ENCODE measurements around the gene PKN2. TPM values are rescaled to one million over a fixed set of nuclear protein-coding genes. Genes with fewer than 3 reads are reported as not detected.
"Not testable (repeated sequence)": the region's sequence is repeated elsewhere in the genome, so short reads cannot be mapped to it uniquely, and the experiment has no call there.

The PKN2 gene
- total RNA-seq, 2 donors from 2014 or later, result 29.7 to 66.9 TPM

GRCh38 chr1:88877382-88877825 lies 193.3 kb downstream of the PKN2 start:
- TF ChIP-seq, protein P1, sequence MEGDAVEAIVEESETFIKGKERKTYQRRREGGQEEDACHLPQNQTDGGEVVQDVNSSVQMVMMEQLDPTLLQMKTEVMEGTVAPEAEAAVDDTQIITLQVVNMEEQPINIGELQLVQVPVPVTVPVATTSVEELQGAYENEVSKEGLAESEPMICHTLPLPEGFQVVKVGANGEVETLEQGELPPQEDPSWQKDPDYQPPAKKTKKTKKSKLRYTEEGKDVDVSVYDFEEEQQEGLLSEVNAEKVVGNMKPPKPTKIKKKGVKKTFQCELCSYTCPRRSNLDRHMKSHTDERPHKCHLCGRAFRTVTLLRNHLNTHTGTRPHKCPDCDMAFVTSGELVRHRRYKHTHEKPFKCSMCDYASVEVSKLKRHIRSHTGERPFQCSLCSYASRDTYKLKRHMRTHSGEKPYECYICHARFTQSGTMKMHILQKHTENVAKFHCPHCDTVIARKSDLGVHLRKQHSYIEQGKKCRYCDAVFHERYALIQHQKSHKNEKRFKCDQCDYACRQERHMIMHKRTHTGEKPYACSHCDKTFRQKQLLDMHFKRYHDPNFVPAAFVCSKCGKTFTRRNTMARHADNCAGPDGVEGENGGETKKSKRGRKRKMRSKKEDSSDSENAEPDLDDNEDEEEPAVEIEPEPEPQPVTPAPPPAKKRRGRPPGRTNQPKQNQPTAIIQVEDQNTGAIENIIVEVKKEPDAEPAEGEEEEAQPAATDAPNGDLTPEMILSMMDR (IDR thresholded peaks at IDR 0.05), result peak; percentile 51
- no peak for DNase-seq (ENCODE audit: low spot score)
- H3K9me3 ChIP-seq, result no peaks in the 10 kb centered on the region
- no peaks in the 10 kb centered on the region for H3K27me3 ChIP-seq (replicated peaks; ENCODE audit: insufficient read depth)
- peak overlapping the region in 1 of 2 donors; percentile 10 for H3K27ac ChIP-seq
- no peak for ATAC-seq (ENCODE audit: insufficient number of reproducible peaks, low FRiP score, low read depth)
- H3K4me1 ChIP-seq (ENCODE audit: control insufficient read depth in 1 of 2, low read depth in 2 of 2), result peaks cover 7 to 17% of the 10 kb centered on the region in 2 donors
- H3K4me3 ChIP-seq, result no peak overlapping the region
- H3K36me3 ChIP-seq, result no peaks in the 10 kb centered on the region

DNA sequence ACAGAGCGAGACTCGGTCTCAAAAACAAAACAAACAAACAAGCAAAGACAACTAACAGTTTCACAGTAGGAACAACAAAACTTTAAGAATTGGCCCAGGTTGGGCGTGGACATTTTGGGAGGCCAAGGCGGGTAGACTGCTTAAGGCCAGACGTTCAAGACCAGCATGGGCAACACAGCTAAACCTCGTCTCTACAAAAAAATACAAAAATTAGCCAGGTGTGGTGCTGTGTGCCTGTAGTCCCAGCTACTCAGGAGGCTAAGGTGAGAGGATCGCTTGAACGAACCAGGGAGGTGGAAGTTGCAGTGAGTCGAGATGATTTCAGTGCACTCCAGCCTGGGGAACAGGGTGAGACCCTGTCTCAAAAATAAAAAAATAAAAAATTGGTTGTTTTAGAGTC lies 193.8 kb downstream of the PKN2 start:
- DNase-seq (ENCODE audit: low spot score) (no peak), ATAC-seq (ENCODE audit: insufficient number of reproducible peaks, low FRiP score, low read depth) (no peak)
- TF ChIP-seq, protein P1 (IDR thresholded peaks at IDR 0.05), result no peak
- peaks cover 7 to 17% of the 10 kb centered on the region in 2 donors for H3K4me1 ChIP-seq (ENCODE audit: control insufficient read depth in 1 of 2, low read depth in 2 of 2)
- no peaks in the 10 kb centered on the region for H3K9me3 ChIP-seq
- peak overlapping the region in 1 of 2 donors; percentile 10 for H3K27ac ChIP-seq
- H3K36me3 ChIP-seq, result no peaks in the 10 kb centered on the region
- H3K27me3 ChIP-seq (replicated peaks; ENCODE audit: insufficient read depth), result no peaks in the 10 kb centered on the region
- H3K4me3 ChIP-seq, result no peak overlapping the region

DNA sequence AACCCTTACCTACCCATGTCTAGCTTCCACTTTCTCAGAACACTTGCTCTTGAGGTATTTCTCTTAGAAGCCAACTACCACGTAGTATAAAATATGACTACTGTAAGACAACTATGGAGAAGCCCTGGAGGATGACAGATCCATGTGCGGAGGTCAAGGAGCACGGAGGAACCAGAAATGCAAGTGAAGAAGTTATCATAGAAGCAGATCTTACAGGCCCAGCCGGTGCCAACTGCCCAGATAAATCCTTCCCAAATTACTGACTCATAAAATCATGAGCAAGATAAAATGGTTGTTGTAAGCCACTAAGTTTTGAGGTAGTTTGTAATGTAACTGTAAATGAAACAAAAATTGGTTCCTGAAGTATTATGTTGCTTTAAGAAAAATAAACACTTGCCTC lies 194.7 kb downstream of the PKN2 start:
- Histone ChIP-seq H3K36me3 (no peaks in the 10 kb centered on the region), H3K4me3 (no peak overlapping the region), H3K9me3 (no peaks in the 10 kb centered on the region), H3K27ac (no peak overlapping the region), H3K4me1 (ENCODE audit: control insufficient read depth in 1 of 2, low read depth in 2 of 2) (peaks cover 7 to 17% of the 10 kb centered on the region in 2 donors), H3K27me3 (replicated peaks; ENCODE audit: insufficient read depth) (no peaks in the 10 kb centered on the region)
- TF ChIP-seq, protein P1 (IDR thresholded peaks at IDR 0.05), result no peak
- ATAC-seq (ENCODE audit: insufficient number of reproducible peaks, low FRiP score, low read depth) (no peak), DNase-seq (ENCODE audit: low spot score) (no peak)

GRCh38 chr1:88880717-88881116 lies 196.6 kb downstream of the PKN2 start:
- ATAC-seq (ENCODE audit: insufficient number of reproducible peaks, low FRiP score, low read depth), result not testable (repeated sequence)

DNA sequence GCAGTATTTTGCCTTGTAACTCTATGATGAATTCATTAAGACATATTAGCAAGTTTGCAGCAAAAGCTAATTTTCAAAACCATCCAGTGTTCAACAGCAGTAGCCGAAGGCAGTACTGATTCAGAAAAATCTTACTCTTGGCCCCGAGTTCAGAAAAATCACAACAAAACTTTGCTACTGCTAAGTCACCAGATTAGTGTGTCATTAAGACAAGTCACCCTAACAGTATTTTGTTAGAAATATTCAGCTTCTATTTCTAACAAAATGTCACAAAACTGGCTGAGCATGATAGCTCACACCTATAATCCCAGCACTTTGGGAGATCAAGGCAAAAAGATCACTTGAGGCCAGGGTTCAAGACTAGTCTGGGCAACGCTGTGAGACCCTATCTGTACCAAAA lies 199.1 kb downstream of the PKN2 start:
- H3K9me3 ChIP-seq, result no peaks in the 10 kb centered on the region
- DNase-seq (ENCODE audit: low spot score) (no peak), ATAC-seq (ENCODE audit: insufficient number of reproducible peaks, low FRiP score, low read depth) (no peak)
- no peak overlapping the region for H3K4me3 ChIP-seq
- no peaks in the 10 kb centered on the region for H3K36me3 ChIP-seq
- no peak overlapping the region for H3K27ac ChIP-seq
- no peaks in the 10 kb centered on the region for H3K27me3 ChIP-seq (replicated peaks; ENCODE audit: insufficient read depth)
- TF ChIP-seq, protein P1 (IDR thresholded peaks at IDR 0.05), result no peak
- peaks cover 0 to 6% of the 10 kb centered on the region in 2 donors for H3K4me1 ChIP-seq (ENCODE audit: control insufficient read depth in 1 of 2, low read depth in 2 of 2)

More at GRCh38 chr1:88880717-88881116, 196.6 kb downstream of the PKN2 start:
- not testable (repeated sequence) for H3K27ac ChIP-seq; H3K4me3 ChIP-seq; DNase-seq (ENCODE audit: low spot score); H3K27me3 ChIP-seq (replicated peaks; ENCODE audit: insufficient read depth); H3K9me3 ChIP-seq; H3K36me3 ChIP-seq
- H3K4me1 ChIP-seq (ENCODE audit: control insufficient read depth in 1 of 2, low read depth in 2 of 2), result peaks cover 3 to 17% of the 10 kb centered on the region in 2 donors

Other genes with a start within 250 kb of the PKN2 start
- gene GTF2B, start 207.3 kb downstream of the PKN2 start, total RNA-seq, result 10 to 100 TPM; 17.3 to 27.4 TPM

Measured in thoracic aorta (tissue), 2 donors.